GM13976 (cell line): Measurements from ENCODE around the gene C17orf113.
"Not testable (repeated sequence)": the region's sequence is repeated elsewhere in the genome, so short reads cannot be mapped to it uniquely, and the experiment has no call there.

Experiments
- DNase-seq: peaks from one replicate; pipeline ENCODE4 v3.0.0; 2012; ENCODE audit warnings: low spot score
- CTCF ChIP-seq: IDR thresholded peaks from 2 replicates; pipeline ENCODE4 v1.5.1; 2012; ENCODE audit warnings: borderline replicate concordance, mild to moderate bottlenecking; ENCODE audit not compliant: insufficient read depth; ENCODE audit errors: extremely low read depth, missing control alignments, control extremely low read depth
- in situ Hi-C: fragments of 300-500 bp; cut with MboI; formaldehyde crosslinking; loops from one replicate; pipeline ENCODE4 v1.12.0; 2022; ENCODE audit warnings: low sequenced_read_pairs, mixed read lengths, inconsistent platforms; ENCODE audit not compliant: unreplicated experiment

C17orf113 gene

GRCh38 chr17:42025191-42025579, 25.2 kb downstream of the C17orf113 start:
- in situ Hi-C loops: loop anchor here (10.0 kb wide), 1 partner anchor 80 kb away; no protein-coding TSS in a partner anchor
- no peak for DNase-seq
- TF ChIP-seq CTCF: no peak

- in situ Hi-C loops: loop anchor here (10.0 kb wide), 1 partner anchor 81 kb away; no protein-coding TSS in a partner anchor
- no peak for TF ChIP-seq CTCF
- DNase-seq: no peak
Measured at GRCh38 chr17:42023524-42024349, 26.7 kb downstream of the C17orf113 start.

GRCh38 chr17:42020845-42021244, 29.6 kb downstream of the C17orf113 start:
- not testable (repeated sequence) for DNase-seq
- in situ Hi-C loops: loop anchor here (10.0 kb wide), 1 partner anchor 84 kb away; no protein-coding TSS in a partner anchor

GRCh38 chr17:42019509-42020404, 30.6 kb downstream of the C17orf113 start, which contains the start of gene NKIRAS2:
Gene NKIRAS2, plus strand, starts transcription at chr17:42020090. Its CDS starts 1,488 bp downstream, at chr17:42021578.
- in situ Hi-C loops: loop anchor here (10.0 kb wide), 1 partner anchor 85 kb away; no protein-coding TSS in a partner anchor
- peak; percentile 95 for TF ChIP-seq CTCF
- DNase-seq: peak; percentile 96

- no peak for TF ChIP-seq CTCF
- in situ Hi-C loops: no loop called here
- no peak for DNase-seq
Measured at GRCh38 chr17:42018988-42019387, 31.4 kb downstream of the C17orf113 start.

- no peak for DNase-seq
- in situ Hi-C loops: no loop called here
- no peak for TF ChIP-seq CTCF
Measured at GRCh38 chr17:42018339-42018738, 32.1 kb downstream of the C17orf113 start.

GRCh38 chr17:42017866-42018200, 32.6 kb downstream of the C17orf113 start:
- peak; percentile 51 for DNase-seq
- TF ChIP-seq CTCF: no peak
- in situ Hi-C loops: no loop called here
